ENCODE data around the gene MYPOP. TPM values are rescaled to one million over a fixed set of nuclear protein-coding genes. Genes with fewer than 3 reads are reported as not detected.

The MYPOP gene
- total RNA-seq, 1 experiment from 2014 or later, result 9.0 TPM

DNA sequence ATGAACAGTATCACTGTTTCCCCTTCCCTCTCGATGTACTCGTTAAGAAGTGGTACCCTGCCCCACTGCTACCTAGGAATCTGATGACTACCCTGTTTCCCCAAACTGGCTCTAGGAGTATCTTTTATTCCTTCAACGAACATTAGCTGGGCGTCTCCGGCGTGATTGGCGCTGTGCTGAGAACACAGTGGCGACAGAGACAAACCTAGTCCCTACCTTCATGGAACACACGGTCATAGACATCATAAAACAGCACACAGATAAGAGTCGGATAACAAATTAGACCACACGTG lies 40.2 kb downstream of the MYPOP start:
- Histone ChIP-seq H3T11ph (ENCODE audit: low read length) (no peak overlapping the region), H4K8ac (replicated peaks; ENCODE audit: insufficient read length, low read depth, low read length) (no peak overlapping the region), H3K9me3 (ENCODE audit: control insufficient read depth, low read depth, low read length) (no peaks in the 10 kb centered on the region), H3K4me1 (ENCODE audit: insufficient read depth, low read length) (peaks cover 5% of the 10 kb centered on the region; the same call in 1 of the 2 replicates), H3K79me1 (ENCODE audit: insufficient read depth, low read depth, low read length, poor library complexity, severe bottlenecking) (peaks cover 3% of the 10 kb centered on the region), H3K56ac (ENCODE audit: insufficient read length, low read depth, low read length) (no peak overlapping the region), H3K4ac (ENCODE audit: low read depth, low read length) (no peak overlapping the region), H3K4me2 (ENCODE audit: insufficient read depth, insufficient read length, low read length) (peak overlapping the region; percentile 75), H2AK5ac (ENCODE audit: insufficient read length, low read length) (no peak overlapping the region), H3K27me3 (ENCODE audit: insufficient read depth, low read length) (no peaks in the 10 kb centered on the region), H3K9ac (ENCODE audit: extremely low read depth, insufficient read length, low read length) (peak overlapping the region; percentile 75), H3K14ac (ENCODE audit: insufficient read depth, low read length) (no peak overlapping the region), H3K27ac (ENCODE audit: insufficient read length, low read depth, low read length) (peak overlapping the region; percentile 49), H2AFZ (ENCODE audit: low read length) (no peak overlapping the region), H2BK5ac (ENCODE audit: insufficient read length, low read length) (no peak overlapping the region), H3K18ac (ENCODE audit: insufficient read length, low read depth, low read length) (no peak overlapping the region), H2BK120ac (ENCODE audit: low read depth, low read length, poor library complexity, severe bottlenecking) (no peak overlapping the region), H2BK20ac (ENCODE audit: low read depth, low read length, poor library complexity, severe bottlenecking) (no peak overlapping the region), H2BK15ac (ENCODE audit: low read depth, low read length) (no peak overlapping the region), H2BK12ac (ENCODE audit: insufficient read length, low read depth, low read length) (no peak overlapping the region), H4K20me1 (ENCODE audit: control insufficient read depth, insufficient read depth, insufficient read length) (no peaks in the 10 kb centered on the region), H3K23ac (ENCODE audit: insufficient read length, low read depth, low read length) (no peak overlapping the region), H4K5ac (ENCODE audit: insufficient read length, low read depth, low read length) (no peak overlapping the region), H3K79me2 (ENCODE audit: insufficient read depth, low read length) (peaks cover 11% of the 10 kb centered on the region; the same call in 1 of the 2 replicates), H4K91ac (ENCODE audit: insufficient read length, low read depth, low read length) (no peak overlapping the region), H3K23me2 (ENCODE audit: insufficient read length, low read depth, low read length, poor library complexity, severe bottlenecking) (peaks cover 18% of the 10 kb centered on the region)
- no CpG with 5 or more reads among the region's 11 CpGs for WGBS (ENCODE audit: extremely low coverage, insufficient read length, low lambda C conversion rate)
- Mint-ChIP-seq H3K4me1 (peaks cover 34 to 42% of the 10 kb centered on the region in 2 experiments), H3K27me3 (ENCODE audit: low read depth) (no peaks in the 10 kb centered on the region; the same call in 1 of the 2 replicates), H3K4me3 (peak overlapping the region; percentile 97 to 100), H3K9me3 (no peaks in the 10 kb centered on the region; a peak in 1 of 5 replicates), H3K36me3 (ENCODE audit: insufficient read depth in 1 of 3, low read depth in 3 of 3) (peaks cover 16 to 26% (median 18%) of the 10 kb centered on the region in 3 experiments; a peak in 6 of 7 replicates), H3K27ac (peak overlapping the region; percentile 97 to 100 (median 99))
- TF ChIP-seq, protein P1, sequence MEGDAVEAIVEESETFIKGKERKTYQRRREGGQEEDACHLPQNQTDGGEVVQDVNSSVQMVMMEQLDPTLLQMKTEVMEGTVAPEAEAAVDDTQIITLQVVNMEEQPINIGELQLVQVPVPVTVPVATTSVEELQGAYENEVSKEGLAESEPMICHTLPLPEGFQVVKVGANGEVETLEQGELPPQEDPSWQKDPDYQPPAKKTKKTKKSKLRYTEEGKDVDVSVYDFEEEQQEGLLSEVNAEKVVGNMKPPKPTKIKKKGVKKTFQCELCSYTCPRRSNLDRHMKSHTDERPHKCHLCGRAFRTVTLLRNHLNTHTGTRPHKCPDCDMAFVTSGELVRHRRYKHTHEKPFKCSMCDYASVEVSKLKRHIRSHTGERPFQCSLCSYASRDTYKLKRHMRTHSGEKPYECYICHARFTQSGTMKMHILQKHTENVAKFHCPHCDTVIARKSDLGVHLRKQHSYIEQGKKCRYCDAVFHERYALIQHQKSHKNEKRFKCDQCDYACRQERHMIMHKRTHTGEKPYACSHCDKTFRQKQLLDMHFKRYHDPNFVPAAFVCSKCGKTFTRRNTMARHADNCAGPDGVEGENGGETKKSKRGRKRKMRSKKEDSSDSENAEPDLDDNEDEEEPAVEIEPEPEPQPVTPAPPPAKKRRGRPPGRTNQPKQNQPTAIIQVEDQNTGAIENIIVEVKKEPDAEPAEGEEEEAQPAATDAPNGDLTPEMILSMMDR (conservative IDR thresholded peaks at IDR 0.05), result no peak
- DNase-seq, result no peak
